Left lung (tissue), 10 donors: ENCODE results near the gene SLC25A23. TPM values are rescaled to one million over a fixed set of nuclear protein-coding genes. Genes with fewer than 3 reads are reported as not detected.
"Not testable (repeated sequence)": the region's sequence is repeated elsewhere in the genome, so short reads cannot be mapped to it uniquely, and the experiment has no call there.

Source experiments
- ATAC-seq: fragments of 200-7000 bp; cut with Tn5 transposase; one replicate; pipeline ENCODE4 v1.9.1; 2020; ENCODE audit warnings: moderate library complexity
- DNase-seq, 4 donors: peaks; one replicate each; pipeline ENCODE4 v3.0.0-alpha.2; 2013 to 2020
- H3K27ac ChIP-seq, 2 donors: fragments of 200-600 bp; sonication (generic) in 1 of 2; one replicate each; pipeline versions ENCODE4 v1.5.0 to v1.8.0; 2020 to 2021
- H3K27me3 ChIP-seq, 2 donors: fragments of 200-600 bp; sonication (generic) in 1 of 2; one replicate each; pipeline versions ENCODE4 v1.5.0 to v1.8.0; 2020 to 2021
- H3K36me3 ChIP-seq, 2 donors: fragments of 200-600 bp; sonication (generic) in 1 of 2; one replicate each; pipeline versions ENCODE4 v1.5.0 to v1.8.0; 2020 to 2021
- H3K4me1 ChIP-seq, 2 donors: fragments of 200-600 bp; one replicate each; pipeline ENCODE4 v1.8.0; 2021
- H3K4me3 ChIP-seq, 2 donors: fragments of 200-600 bp; sonication (generic) in 1 of 2; one replicate each; pipeline versions ENCODE4 v1.5.0 to v1.8.0; 2020 to 2021; ENCODE audit warnings: mild to moderate bottlenecking in 1 of 2
- H3K9me3 ChIP-seq, 2 donors: fragments of 200-600 bp; sonication (generic) in 1 of 2; one replicate each; pipeline versions ENCODE4 v1.5.0 to v1.8.0; 2020 to 2021
- intact Hi-C, 2 donors: fragments of 100-400 bp; cut with DNase I; formaldehyde crosslinking; loops; one replicate each; pipeline versions ENCODE4 v1.11.2 to v1.14.2; 2022
- polyA plus RNA-seq, 6 donors: library from polyadenylated mRNA; unstranded; fragments of 120-200 nt; gene quantifications; one replicate each; pipeline ENCODE4 v1.2.1, GENCODE V29; 2013; ENCODE audit not compliant: insufficient read length in 6 of 6
- total RNA-seq, 2 donors: library from RNA; stranded (reverse); fragmentation: NEBNext Ultra II Directional; extraction: Animal tissue kit (Norgen Biotek cat#: 25700); gene quantifications; one replicate each; pipeline ENCODE4 v1.2.1, GENCODE V29; 2021
- TF ChIP-seq, protein P1 (sequence below), 2 donors: fragments of 200-600 bp; sonication (generic) in 1 of 2; IDR thresholded peaks; one replicate each; pipeline versions ENCODE4 v1.5.0 to v1.8.0; 2021; ENCODE audit warnings: antibody characterized with exemption in 2 of 2
- donor health status: DM: no; HTN: yes; CAD: no.
- donor health status: DM: no; HTN: no; CAD: no.

Gene SLC25A23
- total and polyA plus RNA-seq, 8 donors: 43.1 to 118 (median 56.1) TPM

DNA sequence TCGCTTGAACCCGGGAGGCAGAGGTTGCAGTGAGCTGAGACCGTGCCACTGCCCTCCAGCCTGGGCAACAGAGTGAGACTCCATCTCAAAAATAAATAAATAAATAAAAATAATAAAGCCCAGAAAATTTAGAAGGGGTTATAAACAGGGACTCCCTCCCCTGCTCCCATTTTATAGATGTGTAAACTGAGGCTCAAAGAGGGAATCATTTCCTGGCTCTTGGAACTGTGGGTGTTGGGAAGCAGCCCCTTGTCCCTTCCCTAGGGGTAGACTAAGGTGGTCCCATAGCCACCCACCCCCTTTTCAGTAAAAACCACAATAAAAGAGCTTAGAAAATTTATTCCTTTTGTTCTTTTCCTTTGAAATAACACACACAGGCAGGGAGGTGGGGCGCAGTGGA is 19.8 kb downstream of the SLC25A23 start:
- intact Hi-C loops: no loop called here
- Histone ChIP-seq H3K27ac (no peak overlapping the region), H3K4me1 (no peaks in the 10 kb centered on the region), H3K4me3 (no peak overlapping the region), H3K9me3 (no peaks in the 10 kb centered on the region), H3K36me3 (no peaks in the 10 kb centered on the region), H3K27me3 (no peaks in the 10 kb centered on the region)
- DNase-seq (no peak), ATAC-seq (no peak)
- TF ChIP-seq, protein P1, sequence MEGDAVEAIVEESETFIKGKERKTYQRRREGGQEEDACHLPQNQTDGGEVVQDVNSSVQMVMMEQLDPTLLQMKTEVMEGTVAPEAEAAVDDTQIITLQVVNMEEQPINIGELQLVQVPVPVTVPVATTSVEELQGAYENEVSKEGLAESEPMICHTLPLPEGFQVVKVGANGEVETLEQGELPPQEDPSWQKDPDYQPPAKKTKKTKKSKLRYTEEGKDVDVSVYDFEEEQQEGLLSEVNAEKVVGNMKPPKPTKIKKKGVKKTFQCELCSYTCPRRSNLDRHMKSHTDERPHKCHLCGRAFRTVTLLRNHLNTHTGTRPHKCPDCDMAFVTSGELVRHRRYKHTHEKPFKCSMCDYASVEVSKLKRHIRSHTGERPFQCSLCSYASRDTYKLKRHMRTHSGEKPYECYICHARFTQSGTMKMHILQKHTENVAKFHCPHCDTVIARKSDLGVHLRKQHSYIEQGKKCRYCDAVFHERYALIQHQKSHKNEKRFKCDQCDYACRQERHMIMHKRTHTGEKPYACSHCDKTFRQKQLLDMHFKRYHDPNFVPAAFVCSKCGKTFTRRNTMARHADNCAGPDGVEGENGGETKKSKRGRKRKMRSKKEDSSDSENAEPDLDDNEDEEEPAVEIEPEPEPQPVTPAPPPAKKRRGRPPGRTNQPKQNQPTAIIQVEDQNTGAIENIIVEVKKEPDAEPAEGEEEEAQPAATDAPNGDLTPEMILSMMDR (IDR thresholded peaks at IDR 0.05): no peak

DNA sequence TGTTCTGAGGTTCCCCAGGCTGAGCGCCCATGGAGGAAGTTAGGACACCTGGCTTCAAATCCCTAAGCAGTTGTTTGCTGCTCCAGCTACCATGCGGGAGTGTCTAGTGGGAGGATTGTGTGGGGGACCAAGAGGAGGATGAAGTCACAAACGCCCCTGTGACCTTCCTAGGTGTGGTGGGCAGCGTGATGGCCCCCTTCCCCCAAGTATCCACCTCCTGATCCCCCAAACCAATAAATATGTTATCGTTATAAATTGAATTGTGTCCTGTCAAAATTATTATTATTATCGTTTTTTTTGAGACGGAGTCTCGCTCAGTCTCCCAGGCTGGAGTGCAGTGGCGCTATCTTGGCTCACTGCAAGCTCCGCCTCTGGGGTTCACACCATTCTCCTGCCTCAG is 25.9 kb downstream of the SLC25A23 start, which contains the start of gene SLC25A41:
Gene SLC25A41 (minus strand): TSS at position 101 of the 400 bp plus-strand sequence. CDS start 70 bp downstream, at position 31.
- DNase-seq: no peak

DNA sequence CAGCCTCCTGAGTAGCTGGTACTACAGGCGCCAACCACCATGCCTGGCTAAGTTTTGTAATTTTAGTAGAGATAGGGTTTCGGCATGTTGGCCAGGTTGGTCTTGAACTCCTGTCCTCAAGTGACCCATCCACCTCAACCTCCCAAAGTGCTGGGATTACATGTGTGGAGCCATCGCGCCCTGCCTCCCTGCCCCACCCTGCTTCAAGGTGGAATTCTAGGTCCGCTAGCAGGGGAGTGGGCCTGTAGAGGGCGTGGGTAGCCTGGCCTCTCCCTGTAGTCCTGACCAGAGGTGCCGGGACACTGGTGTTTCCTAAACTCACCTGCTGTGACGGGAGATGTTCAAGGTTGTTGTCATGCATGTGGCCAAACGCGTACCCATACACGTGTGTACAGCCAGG is 26.4 kb downstream of the SLC25A23 start:
- intact Hi-C loops: no loop called here
- Histone ChIP-seq H3K27me3 (no peaks in the 10 kb centered on the region), H3K9me3 (no peaks in the 10 kb centered on the region), H3K27ac (no peak overlapping the region), H3K4me3 (no peak overlapping the region), H3K36me3 (no peaks in the 10 kb centered on the region), H3K4me1 (no peaks in the 10 kb centered on the region)
- no peak for DNase-seq
- ATAC-seq: no peak
- TF ChIP-seq, protein P1 (IDR thresholded peaks at IDR 0.05): no peak

More for the DNA sequence above, 25.9 kb downstream of the SLC25A23 start, which contains the start of gene SLC25A41:
- H3K27me3 ChIP-seq: no peaks in the 10 kb centered on the region
- no peaks in the 10 kb centered on the region for H3K9me3 ChIP-seq
- no peaks in the 10 kb centered on the region for H3K36me3 ChIP-seq
- no peak within 1 kb of the TSS for H3K4me3 ChIP-seq
- H3K27ac ChIP-seq: no peak within 1 kb of the TSS
- TF ChIP-seq, protein P1 (IDR thresholded peaks at IDR 0.05): no peak
- no peak for ATAC-seq
- H3K4me1 ChIP-seq: no peaks in the 10 kb centered on the region
- intact Hi-C loops: no loop called here

DNA sequence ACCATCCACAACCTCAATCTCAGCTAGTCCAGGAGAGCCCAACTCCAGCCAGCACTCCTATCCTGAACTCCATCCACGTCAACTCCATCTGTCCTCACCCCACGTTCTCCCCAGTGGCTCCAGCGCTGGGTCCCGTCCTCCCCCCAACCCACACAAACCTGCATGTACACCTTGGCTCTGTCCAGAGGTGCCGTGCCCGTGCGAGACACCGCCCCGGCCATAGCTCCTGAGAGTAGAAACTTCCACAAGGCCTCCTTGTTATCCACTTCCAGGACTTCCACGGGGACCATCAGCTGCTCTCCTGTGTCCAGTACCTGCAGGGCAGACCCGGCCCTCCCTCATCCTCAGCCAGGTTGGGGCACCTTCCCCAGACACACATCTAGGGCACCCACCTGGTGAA is 27.7 kb downstream of the SLC25A23 start:
- ATAC-seq (no peak), DNase-seq (no peak)
- Histone ChIP-seq H3K36me3 (no peaks in the 10 kb centered on the region), H3K27me3 (no peaks in the 10 kb centered on the region), H3K27ac (no peak overlapping the region), H3K4me3 (no peak overlapping the region), H3K4me1 (no peaks in the 10 kb centered on the region), H3K9me3 (no peaks in the 10 kb centered on the region)
- TF ChIP-seq, protein P1 (IDR thresholded peaks at IDR 0.05): no peak
- intact Hi-C loops: no loop called here

DNA sequence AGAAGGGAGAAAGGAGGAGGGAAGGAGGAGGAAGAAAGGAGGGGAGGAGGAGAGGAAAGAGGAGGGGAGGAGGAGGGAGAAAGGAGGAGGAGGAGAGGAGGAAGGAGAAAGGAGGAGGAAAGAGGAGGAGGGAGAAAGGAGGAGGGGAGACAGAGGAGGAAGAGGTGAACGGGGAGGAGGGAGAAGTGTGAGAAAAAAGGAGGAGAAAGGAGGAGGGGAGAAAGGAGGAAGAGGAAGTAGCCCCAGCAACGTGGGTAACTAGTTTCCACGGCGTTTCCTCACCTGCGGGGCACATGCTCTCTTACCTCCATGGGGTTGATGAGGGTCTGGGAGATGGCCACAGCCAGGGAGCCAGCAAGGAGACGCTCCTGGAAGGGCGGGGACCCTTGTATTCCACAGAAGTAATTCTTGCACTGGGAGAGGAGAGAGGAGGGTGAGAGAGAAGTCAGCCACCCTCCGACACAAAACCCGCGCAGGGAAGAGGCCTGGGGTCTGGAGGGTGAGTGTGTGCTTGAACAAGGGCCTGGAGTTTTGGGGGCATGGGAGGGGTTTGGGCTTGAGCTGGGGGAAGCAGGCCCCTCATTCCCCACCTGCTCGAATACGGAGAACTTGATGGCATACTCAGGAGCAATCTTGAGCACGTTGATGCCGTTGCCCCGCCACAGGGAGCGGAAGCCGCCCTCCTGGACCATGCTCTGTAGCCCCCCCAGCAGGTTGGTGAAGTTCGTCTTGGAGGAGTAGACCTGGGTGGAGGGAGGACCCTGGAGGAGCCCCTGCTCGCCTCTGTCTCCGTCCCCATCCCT is 30.0 kb downstream of the SLC25A23 start:
- H3K27me3 ChIP-seq: no peaks in the 10 kb centered on the region
- no peak for DNase-seq
- H3K27ac ChIP-seq: no peak overlapping the region
- H3K4me1 ChIP-seq: peaks cover 0 to 5% of the 10 kb centered on the region in 2 donors
- no peaks in the 10 kb centered on the region for H3K36me3 ChIP-seq
- intact Hi-C loops: no loop called here
- no peak for ATAC-seq
- TF ChIP-seq, protein P1 (IDR thresholded peaks at IDR 0.05): no peak
- H3K4me3 ChIP-seq: no peak overlapping the region
- H3K9me3 ChIP-seq: no peaks in the 10 kb centered on the region

DNA sequence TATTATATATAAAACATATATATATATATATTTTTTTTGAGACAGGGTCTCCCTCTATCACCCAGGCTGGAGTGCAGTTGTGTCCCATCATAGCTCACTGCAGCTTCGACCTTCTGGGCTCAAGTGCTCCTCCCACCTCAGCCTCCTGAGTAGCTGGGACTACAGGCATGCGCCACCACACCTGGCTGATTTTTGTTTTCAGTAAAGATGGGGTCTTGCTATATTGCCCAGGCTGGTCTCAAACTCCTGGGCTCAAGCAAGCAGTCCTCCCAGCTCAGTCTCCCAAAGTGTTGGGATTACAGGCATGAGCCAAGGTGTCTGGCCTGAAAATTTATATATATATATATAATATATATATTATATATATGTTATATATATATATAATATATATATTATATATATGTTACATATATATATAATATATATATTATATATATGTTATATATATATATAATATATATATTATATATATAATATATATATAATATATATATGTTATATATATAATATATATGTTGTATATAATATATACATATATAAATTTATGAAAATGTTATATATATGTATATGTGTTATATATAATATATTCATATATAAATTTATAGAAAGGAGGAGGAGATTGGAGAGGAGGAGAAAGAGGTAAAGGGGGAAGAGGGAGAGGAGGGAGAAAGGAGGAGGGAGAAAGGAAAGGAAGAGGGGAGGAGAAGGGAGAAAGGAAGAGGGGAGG is 30.7 kb downstream of the SLC25A23 start:
- H3K4me1 ChIP-seq, DNase-seq, ATAC-seq, H3K27ac ChIP-seq, H3K4me3 ChIP-seq, H3K27me3 ChIP-seq, H3K9me3 ChIP-seq, intact Hi-C loops, H3K36me3 ChIP-seq: not testable (repeated sequence)
